Lung (tissue), 12 donors: ENCODE results near the gene HOXD11. TPM values are rescaled to one million over a fixed set of nuclear protein-coding genes. Genes with fewer than 3 reads are reported as not detected.

ENCODE experiments used
- ATAC-seq: fragments of 200-7000 bp; cut with Tn5 transposase; one replicate; pipeline ENCODE4 v1.9.1; 2020; ENCODE audit warnings: moderate number of reproducible peaks; ENCODE audit not compliant: insufficient read depth, low FRiP score
- DNase-seq, 3 donors: peaks; one replicate each; pipeline ENCODE4 v3.0.0-alpha.2; 2013 to 2017
- H3K27ac ChIP-seq, 2 donors: one replicate each; pipeline ENCODE4 v1.5.1; 2013; ENCODE audit warnings: mild to moderate bottlenecking in 2 of 2, moderate library complexity in 2 of 2, control low read depth in 1 of 2, inconsistent platforms in 1 of 2, low read depth in 1 of 2, low read length in 1 of 2
- H3K27me3 ChIP-seq, 3 donors: one replicate each; pipeline ENCODE4 v1.5.1; 2013; ENCODE audit warnings: low read length in 2 of 3; ENCODE audit not compliant: control insufficient read depth in 3 of 3, insufficient read depth in 3 of 3
- H3K36me3 ChIP-seq, 4 donors: one replicate each; pipeline ENCODE4 v1.5.1; 2013; ENCODE audit warnings: low read length in 4 of 4, mild to moderate bottlenecking in 1 of 4, moderate library complexity in 1 of 4; ENCODE audit not compliant: control insufficient read depth in 4 of 4, insufficient read depth in 4 of 4
- H3K4me1 ChIP-seq, 5 donors: one replicate each; pipeline ENCODE4 v1.5.1; 2013; ENCODE audit warnings: low read length in 5 of 5, mild to moderate bottlenecking in 2 of 5, moderate library complexity in 1 of 5; ENCODE audit not compliant: control insufficient read depth in 5 of 5, insufficient read depth in 5 of 5
- H3K4me3 ChIP-seq: one replicate; pipeline ENCODE4 v1.5.1; 2013; ENCODE audit warnings: mild to moderate bottlenecking, control low read depth, moderate library complexity
- H3K9ac ChIP-seq, 2 donors: one replicate each; pipeline ENCODE4 v1.5.1; 2013; ENCODE audit warnings: low read length in 2 of 2, control low read depth in 1 of 2; ENCODE audit not compliant: insufficient read depth in 1 of 2
- H3K9me3 ChIP-seq, 4 donors: one replicate each; pipeline ENCODE4 v1.5.1; 2013; ENCODE audit warnings: low read length in 3 of 4, mild to moderate bottlenecking in 1 of 4, moderate library complexity in 1 of 4; ENCODE audit not compliant: control insufficient read depth in 4 of 4, insufficient read depth in 3 of 4
- whole genome bisulfite sequencing, 2 donors: extraction: QIAGEN DNeasy Blood & Tissue Kit; methylation state at CpG; one replicate each; pipeline ENCODE4 v1.1.7; 2013; 5-methylcytosine and 5-hydroxymethylcytosine counted together
- polyA plus RNA-seq, 2 donors: library from polyadenylated mRNA; stranded (reverse); fragments of 200-250 nt; gene quantifications; one replicate each; pipeline ENCODE4 v1.2.1, GENCODE V29; 2013
- total RNA-seq, 2 donors: library from RNA; depleted of rRNA in 1 of 2; stranded (reverse); fragments of >200 nt in 1 of 2; gene quantifications; one replicate each; pipeline ENCODE4 v1.2.1, GENCODE V29; 2014 to 2021
- TF ChIP-seq, protein P1 (sequence below): IDR thresholded peaks from 2 replicates; pipeline ENCODE4 v1.5.1; 2012; ENCODE audit warnings: mild to moderate bottlenecking; ENCODE audit errors: control extremely low read depth, extremely low read depth
- donor health status: control.
- donor health status: control.
- donor health status: Bipolar disorder and iron deficiency.
- donor health status: healthy.
- donor health status: DM: yes; HTN: yes; CAD: no.

HOXD11 gene
- total and polyA plus RNA-seq, 4 donors, result not detected

DNA sequence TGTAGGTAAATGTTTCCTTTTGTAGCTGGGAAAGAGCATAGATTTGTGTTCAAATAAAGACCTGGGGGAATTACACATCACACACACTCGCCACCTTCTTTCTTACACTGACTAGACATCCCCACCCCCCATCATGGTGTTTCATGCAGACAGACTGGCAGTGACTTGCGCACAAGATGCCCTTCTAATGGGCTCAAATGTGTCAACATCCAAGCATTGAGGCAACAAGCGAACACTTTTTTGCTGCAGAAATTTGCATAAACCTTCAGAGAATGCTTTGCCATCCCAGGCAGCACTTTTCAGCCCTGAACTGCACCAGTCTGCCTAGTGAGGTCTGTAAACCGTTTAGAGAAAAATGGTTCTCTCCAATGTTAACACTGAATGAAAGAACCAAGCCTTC lies 27.0 kb downstream of the HOXD11 start:
- Histone ChIP-seq H3K4me1 (peaks cover 0 to 19% (median 4%) of the 10 kb centered on the region in 5 donors), H3K36me3 (no peaks in the 10 kb centered on the region), H3K27ac (no peak overlapping the region), H3K9me3 (peaks cover 0 to 10% (median 0%) of the 10 kb centered on the region in 4 donors), H3K4me3 (no peak overlapping the region), H3K9ac (no peak overlapping the region), H3K27me3 (peaks cover 24 to 86% (median 86%) of the 10 kb centered on the region in 3 donors)
- WGBS, 2 donors, result 32 to 44% methylated on average over 4 of the region's 4 CpGs
- TF ChIP-seq, protein P1, sequence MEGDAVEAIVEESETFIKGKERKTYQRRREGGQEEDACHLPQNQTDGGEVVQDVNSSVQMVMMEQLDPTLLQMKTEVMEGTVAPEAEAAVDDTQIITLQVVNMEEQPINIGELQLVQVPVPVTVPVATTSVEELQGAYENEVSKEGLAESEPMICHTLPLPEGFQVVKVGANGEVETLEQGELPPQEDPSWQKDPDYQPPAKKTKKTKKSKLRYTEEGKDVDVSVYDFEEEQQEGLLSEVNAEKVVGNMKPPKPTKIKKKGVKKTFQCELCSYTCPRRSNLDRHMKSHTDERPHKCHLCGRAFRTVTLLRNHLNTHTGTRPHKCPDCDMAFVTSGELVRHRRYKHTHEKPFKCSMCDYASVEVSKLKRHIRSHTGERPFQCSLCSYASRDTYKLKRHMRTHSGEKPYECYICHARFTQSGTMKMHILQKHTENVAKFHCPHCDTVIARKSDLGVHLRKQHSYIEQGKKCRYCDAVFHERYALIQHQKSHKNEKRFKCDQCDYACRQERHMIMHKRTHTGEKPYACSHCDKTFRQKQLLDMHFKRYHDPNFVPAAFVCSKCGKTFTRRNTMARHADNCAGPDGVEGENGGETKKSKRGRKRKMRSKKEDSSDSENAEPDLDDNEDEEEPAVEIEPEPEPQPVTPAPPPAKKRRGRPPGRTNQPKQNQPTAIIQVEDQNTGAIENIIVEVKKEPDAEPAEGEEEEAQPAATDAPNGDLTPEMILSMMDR, result no peak
- ATAC-seq (no peak), DNase-seq (no peak)

DNA sequence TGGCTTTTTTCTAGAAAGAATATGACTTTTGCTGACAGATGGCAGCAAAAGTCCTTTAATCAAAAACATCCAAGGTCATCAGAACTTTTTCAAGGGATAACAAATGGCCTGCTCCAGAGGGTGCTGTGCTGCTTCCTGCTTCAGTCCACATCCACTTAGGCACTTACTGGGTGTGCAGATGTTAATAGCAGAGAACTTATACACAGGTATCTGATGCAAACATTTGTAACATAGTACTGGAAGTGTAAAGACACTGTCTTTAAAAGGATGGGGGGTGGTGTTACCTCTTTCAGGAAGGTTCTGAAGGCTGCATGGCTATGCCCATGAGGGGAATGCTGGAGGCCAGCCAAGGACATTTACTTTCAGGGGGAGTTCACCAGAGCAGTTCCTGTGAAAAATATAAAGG lies 28.0 kb downstream of the HOXD11 start:
- Histone ChIP-seq H3K4me3 (no peak overlapping the region), H3K36me3 (no peaks in the 10 kb centered on the region), H3K27ac (no peak overlapping the region), H3K27me3 (peaks cover 22 to 93% (median 93%) of the 10 kb centered on the region in 3 donors), H3K9me3 (peaks cover 0 to 10% (median 0%) of the 10 kb centered on the region in 4 donors), H3K9ac (no peak overlapping the region), H3K4me1 (peaks cover 0 to 15% (median 4%) of the 10 kb centered on the region in 5 donors)
- TF ChIP-seq, protein P1, result no peak
- ATAC-seq (no peak), DNase-seq (no peak)

- H3K36me3 ChIP-seq, result no peaks in the 10 kb centered on the region
- no peak for DNase-seq
- H3K9me3 ChIP-seq, result peaks cover 0 to 10% (median 0%) of the 10 kb centered on the region in 4 donors
- no peak overlapping the region for H3K27ac ChIP-seq
- no peak overlapping the region for H3K4me3 ChIP-seq
- no peak overlapping the region for H3K9ac ChIP-seq
- H3K27me3 ChIP-seq, result peaks cover 19 to 94% (median 93%) of the 10 kb centered on the region in 3 donors
- peaks cover 0 to 15% (median 4%) of the 10 kb centered on the region in 5 donors for H3K4me1 ChIP-seq
- no peak for ATAC-seq
- 4 to 5% methylated on average over 67 to 71 of the region's 71 CpGs for WGBS, 2 donors
- TF ChIP-seq, protein P1, result no peak
Measured at GRCh38 chr2:176136374-176137251, 29.5 kb downstream of the HOXD11 start.
